RPMI8226 (cell line): Measurements from ENCODE around the gene MICU2.
"Not testable (repeated sequence)": the region's sequence is repeated elsewhere in the genome, so short reads cannot be mapped to it uniquely, and the experiment has no call there.

Experiments used
- DNase-seq: peaks from one replicate; pipeline ENCODE4 v3.0.0-alpha.2; 2015

MICU2 gene

DNA sequence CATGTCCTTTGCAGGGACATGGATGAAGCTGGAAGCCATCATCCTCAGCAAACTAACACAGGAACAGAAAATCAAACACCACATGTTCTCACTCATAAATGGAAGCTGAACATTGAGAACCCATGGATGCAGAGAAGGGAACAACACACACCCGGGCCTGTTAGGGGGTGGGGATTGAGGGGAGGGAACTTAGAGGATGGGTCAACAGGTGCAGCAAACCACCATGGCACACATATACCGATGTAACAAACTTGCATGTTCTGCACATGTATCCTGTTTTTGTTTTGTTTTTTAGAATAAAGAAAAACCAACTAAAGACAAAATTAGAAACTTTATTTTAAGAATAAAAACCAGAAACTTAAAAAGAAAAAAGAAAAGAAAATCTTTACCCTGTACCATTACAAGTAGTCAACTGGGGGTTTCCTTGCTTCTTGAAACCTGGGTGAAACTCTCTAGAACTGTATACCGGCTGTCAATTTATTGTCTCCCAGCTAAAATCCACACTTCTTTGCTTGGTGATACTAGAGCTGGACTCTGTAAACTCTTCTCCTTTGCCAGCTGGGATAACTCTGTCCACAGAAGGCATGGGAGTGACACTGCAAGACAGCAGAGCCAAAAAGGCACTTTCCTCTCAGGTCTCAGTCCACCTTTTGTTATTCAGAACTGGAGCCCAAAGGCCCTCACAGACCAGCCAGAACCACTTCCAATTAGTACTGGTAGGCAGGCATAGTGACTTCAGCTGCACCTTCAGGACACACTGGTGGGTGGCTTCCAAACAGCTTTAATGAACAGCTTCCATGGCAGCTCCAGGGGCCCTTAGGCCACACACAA is 9.0 kb downstream of the MICU2 start:
- DNase-seq, result no peak

DNA sequence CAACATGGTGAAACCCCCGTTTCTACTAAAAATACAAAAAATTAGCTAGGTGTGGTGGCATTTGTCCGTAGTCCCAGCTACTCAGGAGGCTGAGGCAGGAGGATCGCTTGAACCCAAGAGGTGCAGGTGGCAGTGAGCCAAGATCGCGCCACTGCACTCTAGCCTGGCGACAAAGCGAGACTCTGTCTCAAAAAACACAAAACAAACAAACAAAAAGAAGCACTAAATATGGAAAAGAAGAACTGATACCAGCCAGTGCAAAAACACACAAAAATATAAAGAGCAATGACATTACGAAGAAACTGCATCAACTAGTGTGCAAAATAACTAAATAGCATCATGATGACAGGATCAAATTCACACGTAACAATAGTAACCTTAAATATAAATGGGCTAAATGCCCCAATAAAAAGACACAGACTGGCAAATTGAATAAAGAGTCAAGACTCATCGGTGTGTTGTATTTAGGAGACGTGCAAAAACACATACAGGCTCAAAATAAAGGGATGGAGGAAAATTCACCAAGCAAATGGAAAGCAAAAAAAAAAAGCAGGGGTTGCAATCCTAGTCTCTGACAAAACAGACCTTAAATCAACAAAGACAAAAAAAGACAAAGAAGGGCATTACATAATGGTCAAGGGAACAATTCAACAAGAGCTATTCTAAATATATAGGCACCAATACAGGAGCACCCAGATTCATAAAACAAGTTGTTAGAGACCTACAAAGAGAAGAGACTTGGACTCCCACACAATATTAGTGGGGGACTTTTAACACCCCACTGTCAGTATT is 13.1 kb downstream of the MICU2 start:
- DNase-seq, result not testable (repeated sequence)

DNA sequence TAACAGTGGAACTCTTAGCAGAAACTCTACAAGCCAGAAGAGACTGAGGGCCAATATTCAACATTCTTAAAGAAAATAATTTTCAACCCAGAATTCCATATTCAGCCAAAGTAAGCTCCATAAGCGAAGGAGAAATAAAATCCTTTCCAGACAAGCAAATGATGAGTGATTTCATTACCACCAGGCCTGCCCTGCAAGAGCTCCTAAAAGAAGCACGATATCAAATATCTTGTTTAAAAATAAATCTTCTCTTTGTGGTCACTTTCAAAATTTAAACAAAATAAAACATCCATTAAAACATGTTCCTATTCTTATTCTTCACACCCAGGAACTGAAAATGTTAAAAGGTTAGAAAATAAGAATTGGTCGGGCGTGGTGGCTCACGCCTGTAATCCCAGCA is 13.7 kb downstream of the MICU2 start:
- no peak for DNase-seq

DNA sequence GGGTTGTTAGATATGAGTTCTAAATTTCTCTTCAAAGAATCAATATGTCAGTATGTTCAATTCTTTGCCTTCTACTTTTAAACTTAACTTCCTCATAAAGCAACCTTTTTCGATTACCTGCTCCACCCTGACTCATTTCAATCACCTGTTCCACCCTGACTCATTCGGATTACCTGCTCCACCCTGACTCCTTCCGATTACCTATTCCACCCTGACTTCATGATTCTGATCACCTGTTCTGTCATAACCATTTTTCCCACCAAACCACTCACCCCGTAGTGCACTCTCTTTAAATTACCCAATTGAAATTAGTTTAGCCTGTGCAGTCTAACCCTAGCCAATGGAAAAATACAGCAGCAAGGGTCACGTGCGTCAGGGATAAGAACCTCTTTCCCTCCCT is 14.5 kb downstream of the MICU2 start:
- DNase-seq, result not testable (repeated sequence)

DNA sequence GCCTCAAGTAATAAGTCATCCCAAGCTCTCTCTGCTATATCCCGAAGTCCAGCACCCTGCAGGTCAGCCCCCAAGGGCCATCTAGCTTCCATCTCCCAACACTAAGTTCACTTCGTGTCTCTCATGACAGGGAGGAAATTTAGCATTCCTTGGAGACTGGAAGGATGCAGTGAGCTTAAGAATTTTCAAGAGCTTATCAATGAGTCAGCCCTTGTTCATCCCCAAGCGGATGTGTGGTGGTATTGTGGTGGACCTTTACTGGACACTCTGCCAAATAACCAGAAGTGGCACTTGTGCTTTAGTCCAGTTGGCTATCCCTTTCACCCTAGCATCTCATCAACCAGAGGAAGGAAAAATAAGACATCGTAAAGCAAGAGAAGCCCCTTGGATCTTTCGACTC is 15.6 kb downstream of the MICU2 start:
- not testable (repeated sequence) for DNase-seq

DNA sequence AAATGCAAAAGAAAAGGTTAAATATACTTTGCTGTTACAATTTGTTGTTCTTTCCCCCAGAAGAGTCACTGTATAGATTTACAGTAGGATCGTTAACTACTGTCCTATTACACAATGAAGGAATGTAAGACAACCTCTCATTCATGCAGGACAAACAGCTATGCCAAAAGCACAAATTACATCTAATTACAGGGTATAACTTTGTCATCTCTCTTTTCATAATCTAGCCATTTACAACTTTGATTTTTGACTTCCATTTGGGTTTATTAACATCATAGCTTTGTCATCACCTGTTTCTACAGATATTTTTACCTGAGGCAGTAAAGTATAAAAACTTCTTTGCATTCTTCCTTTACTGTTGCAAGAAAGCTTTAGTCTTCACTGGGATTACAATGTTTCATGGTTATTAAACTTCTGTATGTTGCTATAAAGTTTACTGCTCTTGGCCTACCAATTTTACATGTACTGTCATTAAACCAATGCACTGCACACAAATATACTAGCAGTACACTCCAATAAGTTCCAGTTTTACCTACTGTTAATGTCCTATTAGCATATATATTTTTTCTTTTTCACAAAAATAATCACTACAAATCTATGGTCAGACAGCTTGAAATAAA is 18.9 kb downstream of the MICU2 start:
- DNase-seq, result no peak

DNA sequence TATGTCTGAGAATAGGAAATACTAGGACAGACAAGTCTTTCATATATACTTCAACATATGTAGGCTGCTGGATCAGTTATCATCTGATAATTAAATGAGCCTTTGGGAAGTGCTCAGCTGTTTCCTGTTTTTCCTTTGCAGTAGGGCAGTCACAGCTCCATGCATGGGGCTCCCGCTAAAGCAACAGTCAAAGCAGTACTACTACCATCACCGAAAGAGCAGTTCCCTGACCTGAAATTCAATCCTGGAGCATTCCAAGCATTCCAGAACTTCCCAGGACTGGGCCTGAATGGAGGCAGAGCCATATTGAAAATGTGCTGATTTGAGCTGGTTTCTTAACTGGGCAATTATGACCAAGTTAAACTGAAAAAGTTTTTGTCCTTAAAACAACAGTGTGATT is 20.5 kb downstream of the MICU2 start:
- DNase-seq, result no peak

DNA sequence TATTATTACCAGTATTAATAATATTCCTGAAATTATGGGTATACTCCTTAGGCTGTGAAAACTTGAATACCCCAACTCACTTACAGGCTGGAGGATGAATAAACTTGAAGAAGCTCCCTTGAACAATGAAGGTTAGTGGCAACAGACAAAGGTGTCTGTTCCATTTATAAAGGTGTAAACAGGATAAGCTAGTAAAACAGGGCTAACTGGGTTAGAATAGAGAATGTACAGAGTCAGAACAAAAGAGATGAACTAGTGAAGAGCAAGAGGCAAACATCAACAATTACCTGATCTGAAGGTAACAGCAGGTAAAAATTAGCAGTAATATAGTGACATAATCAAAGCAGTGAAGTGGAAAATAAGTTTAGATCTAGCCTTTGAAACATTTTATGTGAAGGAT is 23.2 kb downstream of the MICU2 start:
- DNase-seq, result no peak

DNA sequence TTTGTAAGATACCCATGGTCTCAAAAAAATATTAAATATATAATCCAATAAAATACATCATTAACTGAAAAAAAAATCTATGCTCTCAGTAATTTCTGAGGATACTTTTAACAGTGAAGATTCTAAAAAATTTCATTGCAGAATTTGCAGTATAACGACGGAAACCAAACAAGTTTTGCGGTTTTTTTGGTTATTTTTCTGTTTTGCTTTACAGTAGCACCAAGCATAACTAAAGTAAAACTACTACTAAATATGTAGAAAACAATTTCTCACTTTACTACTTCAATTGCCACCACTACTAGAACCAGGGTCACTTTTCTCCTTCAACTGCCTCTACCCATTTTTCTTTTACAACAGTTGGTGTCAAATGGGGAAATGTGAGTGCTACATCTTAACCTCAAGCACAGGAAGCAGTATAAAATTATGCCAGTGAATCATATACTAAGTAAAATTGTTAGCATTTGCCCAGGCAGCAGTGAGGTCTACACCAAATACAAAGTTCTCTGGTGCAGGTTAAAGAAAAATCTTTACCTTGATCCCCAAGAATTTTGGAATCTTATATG is 24.1 kb downstream of the MICU2 start:
- DNase-seq, result no peak

DNA sequence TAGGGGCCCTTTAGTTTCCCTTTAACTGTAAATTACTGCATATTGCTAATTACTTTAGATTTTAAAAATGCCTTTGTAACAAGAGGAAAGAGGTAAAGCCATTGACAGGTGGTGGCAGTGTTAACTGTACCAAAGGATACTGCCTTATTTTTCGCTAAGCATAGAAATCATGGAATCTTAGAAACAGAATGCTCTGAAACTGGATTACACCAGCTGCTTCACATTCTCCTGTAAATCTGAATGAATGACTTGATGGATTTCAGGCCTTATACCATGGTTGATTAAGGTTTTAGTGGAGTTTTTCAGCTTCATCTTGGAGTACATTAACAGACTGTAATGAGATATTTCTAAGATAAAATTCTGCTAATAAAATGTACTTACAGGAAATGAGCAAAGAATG is 25.2 kb downstream of the MICU2 start:
- no peak for DNase-seq

DNA sequence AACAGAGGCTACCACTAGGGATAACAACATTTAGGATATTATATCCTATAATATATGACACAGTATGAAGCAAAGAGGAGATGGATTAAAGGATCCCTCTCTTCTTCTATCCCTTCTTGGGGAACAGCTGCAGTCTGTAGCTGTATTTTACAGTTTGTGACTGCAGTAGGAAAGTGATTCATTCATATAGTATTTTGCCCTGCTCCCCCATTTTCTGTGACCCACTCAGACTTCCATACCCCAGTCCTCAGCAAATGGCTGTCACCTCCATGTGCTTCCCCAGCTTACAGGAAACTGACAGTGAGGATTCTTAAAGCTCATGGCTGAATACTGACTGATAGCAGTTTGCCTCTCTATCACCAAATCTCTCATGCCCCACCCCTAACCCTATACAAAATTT is 27.5 kb downstream of the MICU2 start:
- DNase-seq, result no peak

DNA sequence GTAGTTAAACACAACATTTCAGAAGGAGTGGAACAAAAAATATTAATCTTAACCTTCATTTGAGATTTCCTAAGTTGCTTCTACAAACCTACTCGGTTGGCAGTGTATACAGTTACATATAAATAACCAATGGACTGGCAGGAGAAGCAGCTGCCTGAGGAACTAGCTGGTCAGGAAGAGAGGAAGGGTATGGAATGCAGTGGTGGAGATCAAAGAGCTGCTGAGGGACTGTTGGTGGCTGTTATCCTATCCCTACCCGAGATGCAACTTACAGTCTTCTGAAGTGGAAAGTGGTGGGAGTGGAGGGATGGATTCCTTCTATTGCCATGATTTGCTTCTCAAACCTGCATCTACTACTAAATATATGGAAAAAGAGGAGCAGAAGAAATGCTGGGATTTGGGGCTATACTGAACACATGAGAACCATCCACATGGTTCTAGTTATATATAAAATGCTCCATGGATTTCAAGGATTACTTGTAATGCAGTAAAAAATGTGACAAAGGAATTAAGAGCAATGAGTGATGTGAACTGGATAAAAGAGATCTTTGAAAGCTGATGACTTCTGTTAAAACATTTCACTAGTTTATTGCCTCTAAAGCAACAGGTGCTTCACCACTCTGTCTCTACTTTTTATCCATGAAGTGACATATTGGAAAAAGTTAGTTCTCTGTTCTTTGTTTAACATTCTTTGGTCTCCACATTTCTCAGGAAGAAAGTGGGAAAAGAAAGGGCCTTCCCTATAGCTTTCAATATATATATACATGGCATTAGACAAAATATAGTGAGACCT is 29.9 kb downstream of the MICU2 start:
- no peak for DNase-seq

DNA sequence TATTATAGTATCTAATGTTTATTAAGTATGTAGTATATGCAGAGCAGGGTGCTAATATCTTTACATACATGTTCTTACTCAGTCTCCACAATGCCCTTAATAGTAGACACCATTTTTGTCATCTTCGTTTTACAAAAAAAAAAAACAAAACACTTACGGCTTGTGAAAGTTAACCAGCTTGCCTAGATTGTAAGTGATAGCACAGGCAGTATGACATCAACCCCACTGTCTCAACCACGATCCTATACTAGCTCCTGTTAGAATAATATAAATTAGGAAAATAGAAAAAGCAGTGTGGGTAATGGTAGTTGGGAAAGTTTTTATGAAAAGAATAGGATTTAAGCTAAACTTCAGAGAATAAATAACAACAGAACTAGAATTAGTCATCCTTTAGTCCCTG is 34.3 kb downstream of the MICU2 start:
- DNase-seq, result no peak

DNA sequence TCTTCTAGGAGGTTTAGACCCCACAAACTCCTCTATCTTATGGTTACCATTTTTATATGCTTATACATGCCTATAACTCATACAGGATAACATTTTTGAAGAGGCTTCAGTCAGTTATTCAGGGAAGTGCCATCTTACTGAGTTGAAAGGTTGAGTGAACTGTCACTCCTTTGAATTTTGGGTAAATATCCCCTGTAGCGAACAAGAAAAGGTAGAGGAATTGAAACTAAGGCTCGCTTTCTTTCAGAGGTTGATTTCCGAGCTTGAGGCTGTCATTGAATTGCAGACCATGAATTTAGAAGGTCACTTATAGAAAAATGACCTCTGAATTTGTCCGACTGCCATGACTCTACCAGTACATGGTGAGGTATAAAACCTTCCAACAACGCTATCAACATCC is 35.1 kb downstream of the MICU2 start:
- no peak for DNase-seq

DNA sequence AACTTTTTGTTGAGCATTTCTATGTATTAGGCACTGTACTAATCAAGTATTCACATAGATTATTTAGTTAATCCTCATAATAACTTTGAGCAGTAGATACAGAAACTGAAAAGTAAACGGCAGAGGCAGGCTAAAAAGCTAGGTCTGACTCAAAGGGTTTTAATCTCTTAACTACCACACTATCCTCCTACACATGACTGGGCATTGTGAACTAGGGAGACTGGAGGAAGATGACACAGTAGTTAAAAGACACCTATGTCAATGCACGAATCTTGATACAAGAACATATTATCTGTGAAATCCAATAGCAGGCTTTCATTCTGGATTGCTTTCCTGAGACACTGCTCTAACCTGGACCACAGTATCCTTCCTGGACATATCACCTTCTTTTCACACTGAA is 36.3 kb downstream of the MICU2 start:
- no peak for DNase-seq

DNA sequence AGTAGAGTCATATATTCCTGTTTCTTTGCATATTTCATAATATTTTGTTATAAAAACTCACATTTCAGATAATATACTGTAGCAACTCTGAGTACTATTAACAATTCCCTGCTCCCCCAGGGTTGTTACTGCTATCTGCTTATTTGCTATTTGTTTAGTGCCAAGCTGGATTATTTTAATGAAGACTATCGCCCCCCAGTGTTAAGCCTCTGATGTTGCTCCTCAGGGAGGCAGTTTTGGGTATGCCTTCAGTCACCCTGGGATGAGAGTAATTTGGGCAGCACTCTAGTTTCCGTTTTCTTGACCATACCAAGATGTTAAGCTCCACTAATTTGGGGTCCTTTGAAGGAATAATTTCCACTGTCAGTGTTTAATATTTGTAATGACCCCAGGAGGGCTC is 46.0 kb downstream of the MICU2 start:
- DNase-seq, result no peak

DNA sequence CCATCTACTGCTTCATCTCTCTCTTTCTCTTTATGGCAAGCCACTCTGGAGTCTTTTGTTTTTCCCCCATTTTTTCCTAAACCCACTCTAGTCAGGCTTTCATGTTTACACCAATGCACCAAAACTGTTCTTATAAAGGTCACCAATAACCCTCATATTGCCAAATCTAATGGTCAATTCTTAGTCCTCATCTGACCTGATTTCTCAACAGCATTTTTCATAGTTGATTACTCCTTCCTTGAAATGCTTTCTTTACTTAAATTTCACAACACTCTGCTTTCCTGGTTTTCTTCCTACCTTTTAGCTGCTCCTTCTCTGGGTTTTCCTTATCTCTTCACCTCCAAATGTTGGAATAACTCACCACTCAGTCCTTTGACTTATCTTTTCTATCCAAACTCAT is 47.9 kb downstream of the MICU2 start:
- DNase-seq, result no peak

DNA sequence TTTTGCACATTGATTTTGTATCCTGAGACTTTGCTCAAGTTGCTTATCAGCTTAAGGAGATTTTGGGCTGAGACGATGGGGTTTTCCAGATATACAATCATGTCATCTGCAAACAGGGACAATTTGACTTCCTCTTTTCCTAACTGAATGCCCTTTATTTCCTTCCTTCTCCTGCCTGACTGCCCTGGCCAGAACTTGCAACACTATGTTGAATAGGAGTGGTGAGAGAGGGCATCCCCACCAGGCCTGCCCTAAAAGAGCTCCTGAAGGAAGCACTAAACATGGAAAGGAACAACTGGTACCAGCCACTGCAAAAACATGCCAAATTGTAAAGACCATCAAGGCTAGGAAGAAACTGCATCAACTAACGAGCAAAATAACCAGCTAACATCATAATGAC is 50.7 kb downstream of the MICU2 start:
- not testable (repeated sequence) for DNase-seq

DNA sequence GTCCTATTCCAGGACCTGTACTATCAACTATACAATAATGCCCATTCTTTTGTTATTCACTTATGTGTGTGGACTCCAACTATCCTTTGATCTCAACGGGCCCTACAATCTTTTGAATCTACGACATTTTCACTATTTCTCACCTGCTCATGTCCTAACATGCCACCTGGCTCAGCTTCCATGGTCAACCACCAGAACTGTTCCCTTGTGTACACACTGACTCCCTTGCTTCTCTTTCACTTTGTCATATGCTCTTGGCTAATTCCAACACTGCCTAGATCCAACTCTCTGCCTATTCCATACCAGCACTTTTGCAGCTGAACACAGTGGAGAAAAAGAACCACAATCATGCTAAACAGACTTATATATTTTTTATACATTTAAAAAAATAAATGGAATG is 53.1 kb downstream of the MICU2 start:
- no peak for DNase-seq

DNA sequence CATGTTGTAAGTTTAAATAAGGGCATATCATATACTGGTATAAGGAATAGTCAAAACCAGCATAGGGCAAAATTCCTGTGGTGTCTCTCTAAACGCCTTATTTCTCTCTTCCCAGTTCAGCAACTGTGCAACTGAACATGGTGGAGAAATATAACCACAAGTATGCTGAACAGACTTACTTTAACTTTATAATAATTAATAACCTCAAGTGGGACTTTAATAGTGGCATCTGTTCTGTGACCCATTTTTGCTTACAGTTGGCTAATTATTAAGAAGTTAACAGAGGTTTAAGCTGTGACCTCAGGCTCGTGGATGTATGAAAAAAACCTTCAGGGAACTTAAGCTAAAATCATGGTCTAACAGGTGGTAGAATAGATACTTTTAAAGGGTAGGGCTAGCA is 54.3 kb downstream of the MICU2 start:
- no peak for DNase-seq

DNA sequence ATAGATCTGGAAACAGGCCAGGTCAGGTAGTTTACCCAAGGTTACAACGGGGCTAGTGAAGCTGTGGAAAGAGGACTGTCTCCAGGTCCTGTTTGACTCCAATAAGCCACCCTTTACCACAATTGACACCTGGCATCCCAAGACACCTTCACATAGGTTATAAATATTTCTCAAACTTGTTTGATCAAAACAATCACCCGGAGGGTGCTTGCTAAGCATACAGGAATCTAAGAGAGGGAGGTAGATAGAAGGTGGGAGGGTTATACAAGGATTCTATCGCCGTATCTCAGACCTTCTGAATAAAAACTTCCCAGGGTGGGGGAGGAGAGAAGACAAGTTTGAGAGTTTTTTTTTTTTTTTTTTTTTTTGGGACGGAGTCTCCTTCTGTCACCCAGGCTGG is 55.4 kb downstream of the MICU2 start:
- no peak for DNase-seq

DNA sequence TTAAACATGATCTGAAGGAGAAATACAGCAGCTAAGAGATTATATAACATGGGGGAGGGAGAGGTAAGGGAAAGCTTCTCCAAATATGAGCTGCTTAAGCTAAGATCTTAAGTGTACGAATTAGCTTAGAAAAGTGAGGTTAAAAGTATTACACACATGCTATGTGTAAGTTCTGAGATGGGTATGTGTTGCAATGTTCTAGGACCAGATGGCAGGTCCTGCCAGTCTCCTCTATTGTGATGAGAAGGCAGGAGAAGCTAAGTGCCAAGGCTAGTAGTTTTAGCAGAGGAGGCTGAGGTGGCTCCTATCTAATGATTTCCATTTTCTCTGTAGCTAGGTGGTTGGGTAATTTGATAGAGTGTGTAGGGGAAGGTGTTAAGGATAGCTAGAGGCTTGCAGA is 57.6 kb downstream of the MICU2 start:
- no peak for DNase-seq

DNA sequence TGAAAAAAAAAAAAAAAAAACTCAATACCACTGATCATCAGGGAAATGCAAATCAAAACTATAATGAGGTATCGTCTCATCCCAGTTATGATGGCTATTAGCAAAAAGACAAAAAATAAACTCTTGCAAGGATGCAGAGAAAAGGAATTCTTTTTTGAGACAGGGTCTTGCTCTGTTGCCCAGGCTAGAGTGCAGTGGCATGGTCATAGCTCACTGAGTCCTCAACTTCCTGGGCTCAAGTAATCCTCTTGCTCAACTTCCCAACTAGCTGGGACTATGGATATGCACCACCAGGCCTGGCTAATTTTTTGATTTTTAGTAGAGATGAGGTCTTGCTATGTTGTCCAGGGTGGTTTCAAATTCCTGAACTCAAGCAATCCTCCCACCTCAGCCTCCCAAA is 59.5 kb downstream of the MICU2 start:
- DNase-seq, result no peak
